IMR-90 (cell line): Measurements from ENCODE around the gene ABHD16B.

Experiments
- BHLHE40 ChIP-seq: fragments of 150-350 bp; IDR thresholded peaks from 2 replicates; pipeline ENCODE4 v1.6.1; 2016; ENCODE audit warnings: mild to moderate bottlenecking, low read depth, low read length
- MAZ ChIP-seq: IDR thresholded peaks from 2 replicates; pipeline ENCODE4 v1.6.1; 2012; ENCODE audit warnings: low read depth, mild to moderate bottlenecking, low read length, improper control_type of control experiment, moderate library complexity, borderline replicate concordance
- POLR2A ChIP-seq: IDR thresholded peaks from 2 replicates; pipeline ENCODE4 v1.6.1; 2012; ENCODE audit warnings: mild to moderate bottlenecking, low read depth, low read length
- RAD21 ChIP-seq: IDR thresholded peaks from 2 replicates; pipeline ENCODE4 v1.6.1; 2012; ENCODE audit warnings: low read length, improper control_type of control experiment
- TF ChIP-seq, protein P1 (sequence below): conservative IDR thresholded peaks from 2 replicates; pipeline ENCODE4 v1.5.1; 2012; ENCODE audit warnings: mild to moderate bottlenecking, low read depth, low read length, improper control_type of control experiment
- TF ChIP-seq, protein P2 (sequence below): fragments of 150-350 bp; IDR thresholded peaks from 2 replicates; pipeline ENCODE4 v1.6.1; 2017; ENCODE audit warnings: mild to moderate bottlenecking, antibody characterized with exemption, low read length, low read depth

DNA sequence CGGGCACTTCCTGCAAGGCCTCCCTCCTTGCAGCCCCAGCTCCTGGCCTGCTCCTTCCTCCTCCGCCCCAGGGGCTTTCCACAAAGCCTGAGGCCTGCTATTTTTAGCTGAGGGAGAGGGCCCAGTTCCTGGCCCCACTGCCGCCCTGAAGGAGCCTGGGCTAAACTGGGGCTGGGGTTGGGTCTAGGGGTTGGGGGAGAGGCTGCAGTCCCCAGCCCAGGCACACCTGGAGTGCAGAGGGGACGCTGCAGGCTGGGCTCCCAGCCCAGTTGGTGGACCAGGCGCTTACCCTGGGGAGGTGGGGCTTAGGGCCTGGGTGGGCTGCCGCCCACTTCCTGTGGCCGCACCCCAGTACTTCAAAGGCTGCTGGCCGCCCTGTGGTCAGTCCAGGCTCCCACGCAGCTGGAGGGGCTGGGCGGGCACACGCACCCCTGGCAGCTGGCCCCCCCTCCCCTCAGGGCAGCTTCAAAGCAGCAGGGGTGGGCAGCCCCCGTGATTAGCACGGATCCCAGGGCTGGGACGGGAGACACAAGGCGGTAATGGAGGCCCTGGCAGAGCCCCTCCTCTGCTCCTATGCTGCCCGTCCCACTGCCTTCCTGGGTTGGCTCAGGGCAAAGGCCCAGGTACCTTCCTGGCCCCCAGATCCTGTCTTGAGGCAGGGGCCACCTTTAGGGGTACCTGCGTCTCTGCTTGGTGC, 7.1 kb upstream of the ABHD16B start:
- TF ChIP-seq, protein P1, sequence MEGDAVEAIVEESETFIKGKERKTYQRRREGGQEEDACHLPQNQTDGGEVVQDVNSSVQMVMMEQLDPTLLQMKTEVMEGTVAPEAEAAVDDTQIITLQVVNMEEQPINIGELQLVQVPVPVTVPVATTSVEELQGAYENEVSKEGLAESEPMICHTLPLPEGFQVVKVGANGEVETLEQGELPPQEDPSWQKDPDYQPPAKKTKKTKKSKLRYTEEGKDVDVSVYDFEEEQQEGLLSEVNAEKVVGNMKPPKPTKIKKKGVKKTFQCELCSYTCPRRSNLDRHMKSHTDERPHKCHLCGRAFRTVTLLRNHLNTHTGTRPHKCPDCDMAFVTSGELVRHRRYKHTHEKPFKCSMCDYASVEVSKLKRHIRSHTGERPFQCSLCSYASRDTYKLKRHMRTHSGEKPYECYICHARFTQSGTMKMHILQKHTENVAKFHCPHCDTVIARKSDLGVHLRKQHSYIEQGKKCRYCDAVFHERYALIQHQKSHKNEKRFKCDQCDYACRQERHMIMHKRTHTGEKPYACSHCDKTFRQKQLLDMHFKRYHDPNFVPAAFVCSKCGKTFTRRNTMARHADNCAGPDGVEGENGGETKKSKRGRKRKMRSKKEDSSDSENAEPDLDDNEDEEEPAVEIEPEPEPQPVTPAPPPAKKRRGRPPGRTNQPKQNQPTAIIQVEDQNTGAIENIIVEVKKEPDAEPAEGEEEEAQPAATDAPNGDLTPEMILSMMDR, result no peak
- TF ChIP-seq, protein P2, sequence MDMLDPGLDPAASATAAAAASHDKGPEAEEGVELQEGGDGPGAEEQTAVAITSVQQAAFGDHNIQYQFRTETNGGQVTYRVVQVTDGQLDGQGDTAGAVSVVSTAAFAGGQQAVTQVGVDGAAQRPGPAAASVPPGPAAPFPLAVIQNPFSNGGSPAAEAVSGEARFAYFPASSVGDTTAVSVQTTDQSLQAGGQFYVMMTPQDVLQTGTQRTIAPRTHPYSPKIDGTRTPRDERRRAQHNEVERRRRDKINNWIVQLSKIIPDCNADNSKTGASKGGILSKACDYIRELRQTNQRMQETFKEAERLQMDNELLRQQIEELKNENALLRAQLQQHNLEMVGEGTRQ, result no peak
- TF ChIP-seq BHLHE40 (no peak), MAZ (peak; percentile 8; the same call in 1 of the 2 replicates), POLR2A (no peak), RAD21 (no peak)
